HG02970 (cell line): ENCODE data around the gene SLCO2B1.

Source experiments
- ATAC-seq: cut with Tn5 transposase; IDR thresholded peaks from one replicate; pipeline ENCODE4 v1.9.1; 2021; ENCODE audit warnings: mild to moderate bottlenecking, moderate library complexity, moderate number of reproducible peaks; ENCODE audit not compliant: unreplicated experiment, low FRiP score

Gene SLCO2B1

DNA sequence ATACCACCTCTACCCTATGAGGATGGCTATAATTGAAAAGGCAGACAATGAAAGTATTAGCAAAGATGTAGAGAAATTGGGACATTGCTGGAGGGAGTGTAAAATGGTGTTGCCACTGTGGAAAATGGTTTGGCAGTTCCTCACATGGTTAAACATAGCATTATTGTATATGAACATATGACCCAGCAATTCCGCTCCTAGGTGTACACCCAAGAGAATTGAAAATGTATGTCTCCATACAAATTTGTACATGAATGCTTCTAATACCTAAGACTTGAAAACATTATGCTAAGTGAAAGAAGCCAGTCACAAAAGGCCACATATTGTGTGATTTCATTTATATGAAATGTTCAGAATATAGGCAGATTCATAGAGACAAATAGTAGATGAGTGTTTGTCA, 10.0 kb downstream of the SLCO2B1 start:
- ATAC-seq, result no peak

- ATAC-seq, result no peak
These were observed 10.7 kb downstream of the SLCO2B1 start for GRCh38 chr11:75161506-75162095.

DNA sequence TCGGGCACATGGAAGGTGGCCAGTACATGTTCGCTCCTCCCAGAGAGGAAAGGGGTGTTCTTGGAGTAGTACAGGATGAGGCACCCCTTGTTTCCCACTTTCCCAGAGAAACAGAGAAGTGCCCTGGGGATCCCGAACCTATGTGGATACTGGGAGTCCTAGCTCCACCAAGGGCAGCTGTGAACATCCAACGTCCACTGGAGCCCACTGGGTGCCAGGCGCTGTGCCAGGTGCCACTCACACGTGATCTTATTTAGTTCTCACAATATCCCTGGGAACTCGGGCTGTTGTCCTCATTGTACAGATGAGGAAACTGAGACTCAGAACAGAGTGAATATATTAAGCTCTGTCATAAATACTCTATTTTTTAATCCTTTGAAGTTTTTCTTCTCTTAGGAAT, 12.0 kb downstream of the SLCO2B1 start:
- ATAC-seq, result no peak

DNA sequence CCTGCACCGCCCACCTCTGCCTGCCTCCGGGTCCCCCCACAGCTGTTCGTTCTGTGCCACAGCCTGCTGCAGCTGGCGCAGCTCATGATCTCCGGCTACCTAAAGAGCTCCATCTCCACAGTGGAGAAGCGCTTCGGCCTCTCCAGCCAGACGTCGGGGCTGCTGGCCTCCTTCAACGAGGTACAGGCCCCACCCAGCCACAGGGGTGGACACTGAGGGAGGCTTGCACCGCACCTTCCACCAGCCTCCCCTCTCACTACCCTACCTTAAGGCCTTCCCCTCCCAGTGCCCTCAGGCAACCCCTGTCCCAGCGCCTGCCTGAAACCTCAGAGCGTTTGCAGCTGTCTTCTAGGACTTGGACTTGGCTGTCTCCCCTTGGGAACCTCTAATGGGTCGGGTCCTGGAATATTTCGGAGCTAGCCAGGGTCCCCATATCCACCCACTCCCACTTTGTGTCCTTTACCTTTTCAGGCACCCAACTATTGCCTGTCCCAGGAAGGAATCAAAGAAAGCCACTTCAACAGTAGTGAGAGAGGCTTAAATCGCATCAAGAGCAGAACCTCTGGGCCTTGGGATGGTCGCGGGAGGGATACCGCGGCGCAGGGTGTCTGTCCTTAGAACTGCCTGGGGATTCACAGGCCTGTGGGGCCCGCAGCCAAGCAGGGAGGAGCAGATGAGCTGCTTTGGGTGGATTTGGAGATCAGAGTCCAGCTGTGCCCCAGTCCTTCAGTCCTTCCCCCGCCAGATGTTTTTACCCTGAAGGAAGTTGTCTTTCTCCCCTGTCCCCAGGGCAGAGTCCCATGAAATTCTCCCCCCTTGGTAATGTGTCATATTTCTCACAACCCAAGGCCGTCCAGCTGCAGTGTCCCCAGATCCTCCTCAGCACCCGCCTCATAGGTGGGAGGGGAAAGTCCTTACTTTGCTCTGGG, 13.3 kb downstream of the SLCO2B1 start:
- no peak for ATAC-seq

GRCh38 chr11:75165721-75166120, 14.8 kb downstream of the SLCO2B1 start:
- no peak for ATAC-seq

GRCh38 chr11:75166791-75167190, 15.9 kb downstream of the SLCO2B1 start:
- no peak for ATAC-seq

- ATAC-seq, result no peak
These were observed 16.7 kb downstream of the SLCO2B1 start for GRCh38 chr11:75167617-75168016.

DNA sequence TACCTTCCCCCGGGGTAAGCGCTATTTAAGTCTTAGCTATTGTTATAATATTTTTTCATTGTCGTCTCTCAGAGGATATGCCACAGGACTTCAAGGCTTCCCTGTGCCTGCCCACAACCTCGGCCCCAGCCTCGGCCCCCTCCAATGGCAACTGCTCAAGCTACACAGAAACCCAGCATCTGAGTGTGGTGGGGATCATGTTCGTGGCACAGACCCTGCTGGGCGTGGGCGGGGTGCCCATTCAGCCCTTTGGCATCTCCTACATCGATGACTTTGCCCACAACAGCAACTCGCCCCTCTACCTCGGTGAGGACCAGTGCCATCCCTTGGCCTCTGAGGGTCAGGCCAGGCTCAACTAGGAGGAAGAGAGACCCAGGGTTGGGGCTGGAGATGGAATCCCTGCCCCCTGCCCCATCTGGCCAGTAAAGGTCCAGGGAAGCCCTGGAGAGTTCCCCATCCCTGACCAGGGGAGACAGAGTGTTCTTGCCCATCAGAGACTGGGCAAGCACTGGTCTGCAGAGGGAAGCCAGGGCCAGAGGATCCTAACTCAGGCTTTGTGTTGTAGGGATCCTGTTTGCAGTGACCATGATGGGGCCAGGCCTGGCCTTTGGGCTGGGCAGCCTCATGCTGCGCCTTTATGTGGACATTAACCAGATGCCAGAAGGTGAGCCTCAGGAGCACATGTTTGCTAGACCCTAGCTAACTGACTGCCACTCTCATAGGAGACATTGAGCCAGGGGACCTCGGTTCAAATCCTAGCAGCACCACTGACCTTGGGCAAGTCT, 18.4 kb downstream of the SLCO2B1 start:
- no peak for ATAC-seq

GRCh38 chr11:75170516-75171201, 19.8 kb downstream of the SLCO2B1 start:
- ATAC-seq, result no peak

DNA sequence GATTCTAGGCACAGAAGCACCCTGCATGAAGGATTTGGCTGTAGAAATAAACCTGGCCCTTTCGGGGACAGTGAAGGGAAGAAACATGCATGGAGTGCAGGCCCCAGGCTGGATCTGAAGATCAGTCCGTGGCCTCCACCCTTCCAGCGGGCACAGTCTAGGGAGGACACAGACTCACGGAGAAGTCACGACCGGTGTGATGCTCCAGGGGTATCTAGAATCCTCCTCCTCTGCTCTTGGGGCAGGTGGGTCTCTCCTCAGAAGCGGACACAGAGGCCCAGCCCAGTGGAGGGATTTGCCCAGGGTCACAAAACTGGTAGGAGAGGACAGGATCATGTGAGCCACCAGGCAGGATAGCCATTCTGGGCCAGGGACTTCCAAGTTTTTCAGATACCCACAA, 22.4 kb downstream of the SLCO2B1 start:
- no peak for ATAC-seq

GRCh38 chr11:75174781-75175370, 24.0 kb downstream of the SLCO2B1 start:
- no peak for ATAC-seq

DNA sequence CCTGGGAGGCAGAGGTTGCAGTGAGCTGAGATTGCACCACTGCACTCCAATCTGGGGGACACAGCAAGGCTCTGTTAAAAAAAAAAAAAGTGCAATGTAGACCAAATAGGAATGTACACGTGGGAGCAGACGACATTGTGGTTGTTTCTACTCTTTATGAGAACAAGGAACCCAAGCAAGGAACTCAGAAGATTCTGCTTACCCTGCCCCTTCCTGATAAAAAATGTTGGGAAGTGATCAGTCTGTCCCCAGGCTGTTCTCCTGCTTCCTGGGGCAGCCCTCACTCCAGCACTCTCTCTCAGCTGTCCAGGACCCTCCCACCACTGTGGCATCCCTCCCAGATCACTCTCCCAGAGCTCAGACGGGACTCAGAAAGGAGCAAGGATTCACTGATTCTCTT, 31.8 kb downstream of the SLCO2B1 start:
- no peak for ATAC-seq

- ATAC-seq, result no peak
These were observed 33.1 kb downstream of the SLCO2B1 start for GRCh38 chr11:75184051-75184450.

GRCh38 chr11:75184757-75185425, 34.0 kb downstream of the SLCO2B1 start:
- no peak for ATAC-seq

GRCh38 chr11:75185866-75186265, 35.0 kb downstream of the SLCO2B1 start:
- no peak for ATAC-seq

GRCh38 chr11:75186999-75187398, 36.1 kb downstream of the SLCO2B1 start:
- ATAC-seq, result no peak

- no peak for ATAC-seq
These were observed 37.8 kb downstream of the SLCO2B1 start for GRCh38 chr11:75188671-75189070.

DNA sequence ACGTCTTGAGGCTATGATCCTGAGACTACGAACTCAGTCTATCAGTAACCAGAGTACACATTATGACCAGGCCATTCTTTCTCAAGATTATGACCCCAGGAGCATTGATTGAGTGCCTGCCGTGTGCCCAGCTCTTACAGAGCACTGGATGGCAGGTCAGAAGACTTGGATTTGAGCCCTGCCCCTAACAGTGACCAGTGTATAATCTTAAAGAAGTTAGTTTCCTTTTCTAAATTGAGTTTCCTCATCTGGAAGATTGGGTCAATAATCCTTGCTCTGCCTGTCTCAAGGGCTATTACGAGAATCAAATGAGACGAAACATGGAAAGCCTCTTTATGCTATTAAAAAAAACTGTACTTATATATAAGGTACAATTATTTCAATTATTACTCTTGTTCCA, 38.2 kb downstream of the SLCO2B1 start:
- ATAC-seq, result no peak

DNA sequence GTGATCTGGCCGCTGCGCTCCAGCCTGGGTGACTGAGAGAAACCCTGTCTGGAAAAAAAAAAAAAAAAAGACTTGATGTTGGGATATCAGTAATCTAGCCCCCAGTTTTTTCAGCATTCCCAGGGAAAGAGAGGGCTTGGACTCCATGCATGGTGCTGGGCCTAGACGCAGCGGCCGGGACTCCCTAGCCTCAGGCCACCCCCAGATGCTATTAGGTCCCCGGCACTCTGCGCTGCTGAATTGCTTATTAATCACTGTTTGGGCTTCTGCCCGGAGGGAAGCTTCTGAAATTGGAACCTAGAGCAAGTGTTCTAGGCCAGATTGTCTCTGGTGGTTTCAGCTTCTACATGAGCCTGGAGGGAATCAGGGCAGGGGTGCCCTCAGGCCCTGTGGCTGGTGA, 39.0 kb downstream of the SLCO2B1 start:
- no peak for ATAC-seq
